ENCODE results near the gene OR1S1.
"Not testable (repeated sequence)": the region's sequence is repeated elsewhere in the genome, so short reads cannot be mapped to it uniquely, and the experiment has no call there.

Gene OR1S1

GRCh38 chr11:58212420-58212819 lies at the start of gene OR1S1:
TSS of gene OR1S1 (plus strand) at chr11:58212720.
- DNase-seq, result not testable (repeated sequence)

DNA sequence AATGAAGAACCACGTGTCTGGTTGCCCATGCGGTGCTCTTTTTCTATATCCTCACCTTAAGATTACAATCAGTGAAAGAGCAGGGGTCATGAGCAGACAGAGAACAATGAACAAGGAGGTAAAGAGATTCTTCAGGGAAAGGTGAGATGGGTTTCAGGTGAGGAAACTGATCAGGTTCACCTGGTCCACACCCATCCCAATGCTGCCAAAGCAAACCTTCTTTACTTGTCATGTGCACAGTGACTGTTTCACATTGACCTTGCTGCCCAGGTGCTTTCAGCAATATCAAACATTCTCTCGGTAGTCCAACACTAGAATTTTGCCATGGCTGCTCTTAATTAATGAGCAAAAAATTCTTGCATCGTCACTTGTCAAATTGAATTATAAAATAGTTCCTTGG lies 48.1 kb upstream of the OR1S1 start:
- DNase-seq, result no peak

- DNase-seq, result no peak
Observed at GRCh38 chr11:58164990-58165389, 47.5 kb upstream of the OR1S1 start.

DNA sequence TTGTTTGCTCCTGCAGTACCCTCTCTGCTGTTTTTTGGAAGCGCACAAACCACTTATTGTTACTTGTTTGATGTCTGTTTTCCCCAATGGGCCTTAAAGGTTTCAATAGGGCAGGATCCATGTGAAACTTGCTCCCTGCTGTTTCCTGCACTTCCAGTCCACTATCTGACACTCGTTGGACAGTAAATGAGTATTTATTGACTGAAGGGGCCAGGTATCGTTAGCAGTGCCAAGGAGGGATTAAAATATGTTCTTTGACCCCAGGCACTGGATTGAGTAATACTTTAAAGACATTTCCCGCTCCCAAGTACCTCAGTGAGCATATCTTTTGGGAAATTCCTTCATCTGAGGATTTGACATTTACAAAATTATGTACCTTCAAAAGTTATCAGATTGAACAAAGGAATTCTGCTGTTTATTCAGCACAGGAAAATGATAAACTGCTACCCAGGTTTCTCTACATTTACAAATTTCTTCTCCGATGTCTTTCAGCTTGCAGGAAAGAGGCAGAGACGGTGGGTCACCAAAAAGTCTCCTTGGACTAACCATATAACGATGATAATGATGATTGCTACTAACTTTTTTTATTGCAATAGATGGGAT lies 46.9 kb upstream of the OR1S1 start:
- DNase-seq, result no peak

GRCh38 chr11:58177409-58178054 lies 35.0 kb upstream of the OR1S1 start:
- DNase-seq, result no peak

- DNase-seq, result no peak
Observed at GRCh38 chr11:58178444-58178843, 34.1 kb upstream of the OR1S1 start.

DNA sequence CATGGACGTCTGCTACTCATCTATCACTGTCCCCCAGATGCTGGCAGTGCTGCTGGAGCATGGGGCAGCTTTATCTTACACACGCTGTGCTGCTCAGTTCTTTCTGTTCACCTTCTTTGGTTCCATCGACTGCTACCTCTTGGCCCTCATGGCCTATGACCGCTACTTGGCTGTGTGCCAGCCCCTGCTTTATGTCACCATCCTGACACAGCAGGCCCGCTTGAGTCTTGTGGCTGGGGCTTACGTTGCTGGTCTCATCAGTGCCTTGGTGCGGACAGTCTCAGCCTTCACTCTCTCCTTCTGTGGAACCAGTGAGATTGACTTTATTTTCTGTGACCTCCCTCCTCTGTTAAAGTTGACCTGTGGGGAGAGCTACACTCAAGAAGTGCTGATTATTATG lies 32.9 kb upstream of the OR1S1 start:
- DNase-seq, result no peak

- DNase-seq, result no peak
Observed at GRCh38 chr11:58186938-58187337, 25.6 kb upstream of the OR1S1 start.

DNA sequence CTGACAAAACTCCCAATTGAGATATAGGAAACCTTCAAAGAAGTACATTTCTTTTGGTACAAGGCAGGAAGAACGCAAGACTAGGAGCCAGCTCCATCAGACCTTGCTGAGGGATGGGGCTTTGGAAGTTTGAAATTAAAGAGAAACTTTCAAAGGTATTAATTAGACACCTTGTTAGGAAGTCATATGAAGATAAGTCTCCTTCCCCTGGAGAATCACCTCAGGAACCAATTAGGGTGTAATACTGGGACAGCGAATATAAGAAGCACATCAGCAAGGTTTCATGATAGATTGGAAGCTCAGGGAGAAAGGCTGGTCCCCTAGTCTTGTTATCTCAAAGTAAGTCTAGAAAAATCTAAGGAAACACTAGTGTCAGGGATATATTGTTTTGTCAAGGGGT lies 23.8 kb upstream of the OR1S1 start, which contains the start of gene OR9Q2:
Gene OR9Q2, plus strand, starts transcription at position 301 of the 400 bp plus-strand sequence. CDS start 1,421 bp downstream, outside the sequence.
- DNase-seq, result no peak

DNA sequence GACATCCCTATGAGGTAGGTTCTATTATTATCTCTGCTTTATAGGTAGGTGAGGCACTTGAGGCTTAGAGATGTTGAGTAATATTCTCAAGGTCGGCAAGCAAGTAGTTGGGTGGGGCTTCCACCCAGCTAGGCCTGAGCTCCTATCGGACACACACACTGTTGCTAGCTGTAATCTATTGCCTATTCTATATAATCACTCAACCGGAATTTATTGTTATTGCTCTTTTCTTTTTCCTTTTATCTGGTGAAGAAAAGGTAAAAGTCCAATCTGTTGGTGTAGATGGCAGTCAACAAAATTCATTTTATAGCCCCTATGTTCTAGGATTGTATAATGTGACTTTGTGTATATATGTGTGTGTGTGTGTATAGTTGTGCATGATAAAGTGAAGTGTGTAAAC lies 20.3 kb upstream of the OR1S1 start:
- no peak for DNase-seq

DNA sequence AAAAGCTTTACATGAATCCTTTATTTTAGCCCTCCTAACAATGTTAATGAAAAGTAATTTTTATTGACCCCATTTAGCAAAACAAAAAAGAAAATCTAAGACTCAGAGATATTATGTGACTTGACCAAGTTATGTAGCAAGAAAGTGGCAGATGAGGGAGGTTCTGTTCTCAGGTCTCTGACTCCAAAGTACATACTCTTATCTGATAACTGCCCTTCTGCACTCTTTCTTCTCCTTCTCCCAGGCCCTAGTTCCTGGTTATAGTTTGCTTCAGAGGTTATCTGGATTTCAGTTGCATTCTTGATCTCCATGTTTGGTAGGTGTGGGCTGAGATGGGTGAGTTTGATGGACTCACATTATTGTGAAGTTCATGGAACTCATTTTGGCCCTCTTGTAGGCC lies 19.1 kb upstream of the OR1S1 start:
- no peak for DNase-seq

DNA sequence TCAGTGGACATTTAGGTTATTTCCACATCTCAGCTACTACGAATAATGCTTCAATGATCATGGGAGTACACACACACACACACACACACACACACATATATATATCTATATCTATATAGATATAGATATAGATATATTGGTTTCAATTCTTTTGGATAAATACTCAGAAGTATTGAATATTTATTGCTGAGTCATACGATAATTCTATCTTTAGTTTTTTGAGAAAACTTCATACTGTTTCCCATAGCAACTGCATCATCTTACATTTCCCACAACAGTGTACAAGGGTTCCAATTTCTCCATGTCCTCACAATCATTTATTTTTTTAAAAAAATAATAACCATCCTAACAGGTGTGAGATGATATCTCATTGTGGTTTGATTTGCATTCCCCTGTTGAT lies 16.6 kb upstream of the OR1S1 start:
- DNase-seq, result no peak

DNA sequence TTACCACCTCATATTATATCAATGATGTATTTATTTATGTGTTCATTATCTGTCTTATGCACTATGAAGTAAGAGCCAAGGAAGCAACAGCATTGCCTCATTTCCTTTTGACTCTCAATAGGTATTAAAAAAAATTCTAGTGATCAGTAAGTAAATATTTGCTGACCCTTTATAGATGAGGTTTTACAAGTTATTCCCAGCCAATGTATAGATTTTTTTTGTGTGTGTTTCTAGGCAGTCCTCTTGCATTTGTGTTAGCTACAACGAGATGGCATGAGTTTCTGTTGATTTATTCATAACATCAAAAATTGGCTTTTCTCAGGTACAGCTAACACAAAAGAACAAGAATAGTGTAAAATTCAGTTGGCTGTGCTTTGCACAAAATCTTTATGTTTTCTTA lies 13.2 kb upstream of the OR1S1 start:
- DNase-seq, result no peak

DNA sequence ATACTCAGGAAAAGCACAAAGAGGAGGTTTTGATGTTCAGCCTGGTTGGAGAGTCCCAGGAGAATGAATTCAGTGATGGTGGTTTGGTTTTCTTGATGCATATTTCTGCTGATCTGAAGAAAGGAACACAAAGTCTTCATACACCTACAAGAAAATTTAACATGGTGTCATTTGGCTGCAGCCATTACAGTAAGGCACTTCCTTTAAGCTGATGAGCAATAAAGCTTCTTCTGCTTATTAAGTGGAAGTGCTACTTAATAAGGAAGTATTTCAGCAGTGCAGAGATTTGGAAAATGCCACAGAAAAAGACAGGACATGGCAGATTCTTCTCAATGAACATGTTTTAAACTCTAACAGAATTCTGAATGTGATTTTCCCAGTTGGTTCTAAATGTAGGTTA lies 8.5 kb upstream of the OR1S1 start, which contains the start of gene OR1S2:
Gene OR1S2, minus strand, starts transcription at position 101 of the 400 bp plus-strand sequence. Its CDS starts 0 bp downstream, at position 101.
- DNase-seq, result no peak

DNA sequence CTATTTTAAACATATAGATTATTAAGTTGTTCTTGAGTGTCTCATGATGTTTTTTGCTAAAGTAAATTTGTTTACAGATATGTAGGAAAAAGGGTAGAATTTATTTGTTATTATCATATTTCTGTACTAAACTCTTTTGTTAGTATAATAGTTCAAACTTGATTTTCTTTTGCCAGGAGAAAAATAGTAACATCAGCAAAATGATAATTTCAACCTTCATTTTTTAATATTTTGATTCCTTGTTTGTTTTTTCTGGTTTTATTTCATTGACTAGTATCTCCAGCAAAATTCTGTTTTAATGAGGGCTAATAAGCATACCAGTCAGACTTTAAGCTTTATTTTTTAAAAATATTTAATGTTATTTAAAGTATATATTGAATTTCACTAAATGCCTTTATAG lies 4.0 kb downstream of the OR1S1 start:
- DNase-seq, result no peak

DNA sequence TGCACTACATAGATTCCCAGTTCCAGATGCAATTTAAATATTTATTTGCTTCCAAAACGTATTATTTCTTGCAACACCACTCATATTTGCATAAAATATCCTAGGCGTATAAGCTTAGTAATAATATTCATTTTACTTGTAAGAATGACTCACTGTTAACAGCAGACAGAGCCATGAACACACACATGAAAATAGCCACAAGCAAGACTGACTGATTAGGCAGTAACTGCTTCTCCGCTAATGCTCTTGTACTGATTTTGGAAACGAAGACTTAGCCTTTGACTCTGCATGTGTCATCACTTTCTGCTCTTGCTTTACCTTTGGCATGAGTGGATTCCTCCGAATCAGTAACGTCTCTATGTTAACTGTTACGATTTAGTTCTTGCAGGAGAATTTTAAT lies 10.2 kb downstream of the OR1S1 start:
- DNase-seq, result no peak

DNA sequence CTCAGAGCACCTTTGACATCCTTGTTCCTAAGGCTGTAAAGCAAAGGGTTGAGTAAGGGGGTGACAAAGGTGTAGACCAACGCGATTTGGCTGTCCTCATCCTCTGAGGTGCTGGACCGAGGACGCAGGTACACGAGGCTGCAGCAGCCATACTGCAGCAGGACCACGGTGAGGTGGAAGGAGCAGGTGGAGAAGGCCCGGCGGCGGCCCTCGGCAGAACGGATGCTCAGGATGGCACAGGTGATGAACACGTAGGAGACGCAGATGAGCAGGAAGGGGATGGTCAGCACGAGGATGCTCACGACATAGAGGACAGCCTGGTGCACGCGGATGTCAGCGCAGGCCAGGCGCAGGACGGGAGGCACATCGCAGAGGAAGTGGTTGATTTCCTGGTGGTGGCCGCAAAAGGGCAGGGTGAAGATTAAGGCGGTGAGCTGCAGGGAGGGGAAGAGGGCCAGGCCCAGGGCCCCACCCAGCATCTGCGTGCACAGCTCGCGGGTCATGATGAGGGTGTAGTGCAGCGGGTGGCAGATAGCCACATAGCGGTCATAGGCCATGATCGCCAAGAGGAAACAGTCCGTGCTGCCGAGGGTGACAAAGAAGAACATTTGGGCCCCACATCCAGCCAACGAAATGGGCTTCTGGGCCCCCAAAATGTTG lies 15.6 kb downstream of the OR1S1 start:
- DNase-seq, result no peak

DNA sequence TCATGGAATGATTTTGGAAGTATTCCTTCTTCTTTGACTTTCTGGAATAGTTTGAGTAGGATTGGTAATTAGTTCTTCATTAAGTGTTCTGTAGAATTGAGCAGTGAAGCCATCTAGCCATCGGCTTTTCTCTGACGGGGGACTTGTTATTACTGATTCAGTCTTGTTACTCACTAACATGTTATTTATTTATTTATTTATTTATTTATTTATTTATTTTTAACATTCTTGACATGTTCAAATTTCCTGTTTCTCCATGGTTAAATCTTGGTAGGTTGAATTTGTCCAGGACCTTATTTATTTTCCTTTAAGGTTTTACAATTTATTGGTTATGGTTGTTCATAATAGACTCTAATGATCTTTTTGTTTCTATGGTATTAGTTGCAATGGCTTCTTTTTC lies 31.4 kb downstream of the OR1S1 start:
- no peak for DNase-seq

GRCh38 chr11:58254936-58255335 lies 42.4 kb downstream of the OR1S1 start:
- no peak for DNase-seq

DNA sequence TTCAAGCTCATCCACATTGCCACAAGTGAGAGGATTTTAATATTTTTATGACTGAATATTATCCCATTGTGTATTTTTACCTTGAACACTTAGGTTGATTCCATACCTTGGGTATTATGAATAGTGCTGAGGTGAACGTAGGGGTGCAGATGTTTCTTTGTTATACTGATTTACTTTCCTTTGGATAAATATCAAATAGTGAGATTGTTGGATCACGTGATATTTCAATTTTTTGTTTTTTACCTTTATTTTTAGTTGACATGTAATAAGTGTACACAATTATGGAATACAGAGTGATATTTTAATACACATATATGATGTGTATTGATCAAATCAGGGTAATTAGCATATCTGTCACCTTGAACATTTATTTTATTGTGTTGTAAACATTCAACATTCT lies 47.5 kb downstream of the OR1S1 start:
- no peak for DNase-seq

Data from NCI-H1105 (cell line).